K562 (cell line): Measurements from ENCODE around the gene FCSK. TPM values are rescaled to one million over a fixed set of nuclear protein-coding genes. Genes with fewer than 3 reads are reported as not detected.

Experiments used
- CBFA2T3 ChIP-seq: fragments of 450-650 bp; IDR thresholded peaks from 2 replicates; pipeline ENCODE4 v1.6.1; 2017
- CSDE1 ChIP-seq, 2 experiments: fragments of 450-650 bp; IDR thresholded peaks; 2 replicates each; pipeline ENCODE4 v1.6.1; 2016; ENCODE audit warnings: mild to moderate bottlenecking in 1 of 2
- GABPB2 ChIP-seq: fragments of 250-450 bp; sonication (Bioruptor Pico); conservative IDR thresholded peaks from 2 replicates; pipeline ENCODE4 v1.5.1; 2021; ENCODE audit warnings: mild to moderate bottlenecking
- KDM5B ChIP-seq: fragments of 200-600 bp; sonication (generic); IDR thresholded peaks from 2 replicates; pipeline ENCODE4 v1.6.1; 2012; ENCODE audit warnings: low read depth, mild to moderate bottlenecking, moderate library complexity, low read length, control low read depth, inconsistent platforms; ENCODE audit not compliant: insufficient replicate concordance
- MECOM ChIP-seq: fragments of 250-450 bp; sonication (Bioruptor Pico); IDR thresholded peaks from 2 replicates; pipeline ENCODE4 v1.8.0; 2022; ENCODE audit warnings: inconsistent platforms
- PHB ChIP-seq: fragments of 250-450 bp; sonication (Bioruptor Pico); IDR thresholded peaks from 2 replicates; pipeline ENCODE4 v1.5.0; 2021
- RBM22 ChIP-seq: fragments of 200-400 bp; formaldehyde crosslinking; IDR thresholded peaks from 2 replicates; pipeline ENCODE4 v1.6.1; 2018; ENCODE audit warnings: low read length, low read depth; ENCODE audit not compliant: poor library complexity, severe bottlenecking
- RUNX1 ChIP-seq: sonication (generic); IDR thresholded peaks from 2 replicates; pipeline ENCODE4 v1.6.1; 2016; ENCODE audit warnings: antibody characterized with exemption, low read depth
- SAP30 ChIP-seq: fragments of 200-600 bp; sonication (generic); IDR thresholded peaks from 2 replicates; pipeline ENCODE4 v1.6.1; 2012; ENCODE audit warnings: borderline replicate concordance, low read depth, mild to moderate bottlenecking, moderate library complexity, low read length, control low read depth, inconsistent platforms; ENCODE audit not compliant: insufficient read depth, poor library complexity, severe bottlenecking
- TAL1 ChIP-seq: fragments of 450-650 bp; IDR thresholded peaks from 2 replicates; pipeline ENCODE4 v1.6.1; 2016; ENCODE audit warnings: mild to moderate bottlenecking
- ZNF134 ChIP-seq: fragments of 250-450 bp; sonication (Bioruptor Pico); conservative IDR thresholded peaks from 2 replicates; pipeline ENCODE4 v1.4.0; 2020
- ZNF41 ChIP-seq: fragments of 250-450 bp; sonication (Bioruptor Pico); conservative IDR thresholded peaks from 2 replicates; pipeline ENCODE4 v1.4.0; 2020; ENCODE audit warnings: mild to moderate bottlenecking
- polyA plus RNA-seq, 8 experiments: library from polyadenylated mRNA; depleted of rRNA in 4 of 8; stranded (reverse) in 5 of 8; unstranded in 3 of 8; fragments of >200 nt; fragmentation: Nextera tagmentation in 2 of 8; fragmentation: Illumina TruSeq in 1 of 8; extraction: Ambion mirVana in 2 of 8; extraction: Trizol in 1 of 8; gene quantifications; 2 replicates each; pipeline versions ENCODE4 v1.2.1 to v1.2.3, GENCODE V29; 2011 to 2014; ENCODE audit warnings: inconsistent platforms in 1 of 8, missing spikeins in 1 of 8
- total RNA-seq, 7 experiments: library from RNA; depleted of rRNA in 6 of 7; stranded (reverse); fragments of >200 nt in 6 of 7; fragmentation: Illumina TruSeq in 2 of 7; extraction: Trizol in 2 of 7; gene quantifications; 2 replicates each; pipeline versions ENCODE4 v1.2.1 to v1.2.3, GENCODE V29; 2011 to 2021; ENCODE audit warnings: low replicate concordance in 1 of 7
- TF ChIP-seq, protein P1 (sequence below): fragments of 200-600 bp; sonication (generic); IDR thresholded peaks from one replicate; pipeline ENCODE4 v1.6.1; 2012; ENCODE audit warnings: mild to moderate bottlenecking, low read depth, low read length, inconsistent platforms
- TF ChIP-seq, protein P2 (sequence below): fragments of 450-650 bp; formaldehyde crosslinking; IDR thresholded peaks from 2 replicates; pipeline ENCODE4 v1.4.0; 2022; ENCODE audit warnings: missing genetic modification characterization
- TF ChIP-seq, protein P3 (sequence below): fragments of 450-650 bp; IDR thresholded peaks from 2 replicates; pipeline ENCODE4 v1.6.1; 2016

FCSK gene
- total and polyA plus RNA-seq, 9 of the 15 experiments (the other 6 are each of a cell fraction or from before 2014, with no cell fraction given) = 0.92 to 18.6 (median 8.3) TPM

DNA sequence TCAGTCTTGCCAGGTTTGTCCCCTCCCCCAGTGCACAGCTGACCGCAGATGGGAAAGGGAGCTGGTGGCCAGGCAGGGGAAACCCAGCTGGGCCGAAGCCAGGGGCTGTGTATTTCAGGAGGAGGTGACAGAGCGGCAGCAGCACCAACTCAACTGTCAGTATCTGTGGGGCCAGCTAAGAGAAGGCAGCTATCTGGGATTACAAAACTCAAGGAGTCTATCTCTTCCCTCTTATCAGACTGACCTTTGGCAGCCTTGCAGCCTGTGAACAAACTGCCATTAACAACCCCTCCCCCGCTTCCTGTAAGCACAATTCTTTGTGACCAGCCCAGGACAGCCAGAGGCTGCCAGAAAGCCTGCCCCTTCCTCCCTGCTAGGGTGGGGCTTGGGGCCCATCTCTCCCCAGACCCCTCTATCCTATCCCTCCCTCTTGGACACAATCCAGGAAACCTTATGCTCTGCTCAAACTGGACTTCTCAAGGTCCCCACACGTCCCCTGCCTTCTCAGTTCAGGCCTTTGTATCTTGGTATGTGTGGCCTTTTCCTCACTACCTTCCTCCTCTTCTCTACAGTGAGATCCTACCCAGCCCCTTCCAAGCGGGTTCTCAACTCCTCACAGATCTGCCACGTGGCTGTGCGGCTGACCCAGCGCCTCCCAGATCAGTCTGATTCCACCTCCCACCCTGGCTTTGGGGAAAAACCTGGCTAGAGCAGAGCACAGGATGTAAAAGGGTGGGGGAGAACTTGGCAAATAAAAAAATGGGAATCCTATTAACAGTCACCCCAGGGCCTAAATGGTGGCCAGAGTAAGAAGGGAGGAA, 26.0 kb upstream of the FCSK start (continued):
- TF ChIP-seq, protein P1, sequence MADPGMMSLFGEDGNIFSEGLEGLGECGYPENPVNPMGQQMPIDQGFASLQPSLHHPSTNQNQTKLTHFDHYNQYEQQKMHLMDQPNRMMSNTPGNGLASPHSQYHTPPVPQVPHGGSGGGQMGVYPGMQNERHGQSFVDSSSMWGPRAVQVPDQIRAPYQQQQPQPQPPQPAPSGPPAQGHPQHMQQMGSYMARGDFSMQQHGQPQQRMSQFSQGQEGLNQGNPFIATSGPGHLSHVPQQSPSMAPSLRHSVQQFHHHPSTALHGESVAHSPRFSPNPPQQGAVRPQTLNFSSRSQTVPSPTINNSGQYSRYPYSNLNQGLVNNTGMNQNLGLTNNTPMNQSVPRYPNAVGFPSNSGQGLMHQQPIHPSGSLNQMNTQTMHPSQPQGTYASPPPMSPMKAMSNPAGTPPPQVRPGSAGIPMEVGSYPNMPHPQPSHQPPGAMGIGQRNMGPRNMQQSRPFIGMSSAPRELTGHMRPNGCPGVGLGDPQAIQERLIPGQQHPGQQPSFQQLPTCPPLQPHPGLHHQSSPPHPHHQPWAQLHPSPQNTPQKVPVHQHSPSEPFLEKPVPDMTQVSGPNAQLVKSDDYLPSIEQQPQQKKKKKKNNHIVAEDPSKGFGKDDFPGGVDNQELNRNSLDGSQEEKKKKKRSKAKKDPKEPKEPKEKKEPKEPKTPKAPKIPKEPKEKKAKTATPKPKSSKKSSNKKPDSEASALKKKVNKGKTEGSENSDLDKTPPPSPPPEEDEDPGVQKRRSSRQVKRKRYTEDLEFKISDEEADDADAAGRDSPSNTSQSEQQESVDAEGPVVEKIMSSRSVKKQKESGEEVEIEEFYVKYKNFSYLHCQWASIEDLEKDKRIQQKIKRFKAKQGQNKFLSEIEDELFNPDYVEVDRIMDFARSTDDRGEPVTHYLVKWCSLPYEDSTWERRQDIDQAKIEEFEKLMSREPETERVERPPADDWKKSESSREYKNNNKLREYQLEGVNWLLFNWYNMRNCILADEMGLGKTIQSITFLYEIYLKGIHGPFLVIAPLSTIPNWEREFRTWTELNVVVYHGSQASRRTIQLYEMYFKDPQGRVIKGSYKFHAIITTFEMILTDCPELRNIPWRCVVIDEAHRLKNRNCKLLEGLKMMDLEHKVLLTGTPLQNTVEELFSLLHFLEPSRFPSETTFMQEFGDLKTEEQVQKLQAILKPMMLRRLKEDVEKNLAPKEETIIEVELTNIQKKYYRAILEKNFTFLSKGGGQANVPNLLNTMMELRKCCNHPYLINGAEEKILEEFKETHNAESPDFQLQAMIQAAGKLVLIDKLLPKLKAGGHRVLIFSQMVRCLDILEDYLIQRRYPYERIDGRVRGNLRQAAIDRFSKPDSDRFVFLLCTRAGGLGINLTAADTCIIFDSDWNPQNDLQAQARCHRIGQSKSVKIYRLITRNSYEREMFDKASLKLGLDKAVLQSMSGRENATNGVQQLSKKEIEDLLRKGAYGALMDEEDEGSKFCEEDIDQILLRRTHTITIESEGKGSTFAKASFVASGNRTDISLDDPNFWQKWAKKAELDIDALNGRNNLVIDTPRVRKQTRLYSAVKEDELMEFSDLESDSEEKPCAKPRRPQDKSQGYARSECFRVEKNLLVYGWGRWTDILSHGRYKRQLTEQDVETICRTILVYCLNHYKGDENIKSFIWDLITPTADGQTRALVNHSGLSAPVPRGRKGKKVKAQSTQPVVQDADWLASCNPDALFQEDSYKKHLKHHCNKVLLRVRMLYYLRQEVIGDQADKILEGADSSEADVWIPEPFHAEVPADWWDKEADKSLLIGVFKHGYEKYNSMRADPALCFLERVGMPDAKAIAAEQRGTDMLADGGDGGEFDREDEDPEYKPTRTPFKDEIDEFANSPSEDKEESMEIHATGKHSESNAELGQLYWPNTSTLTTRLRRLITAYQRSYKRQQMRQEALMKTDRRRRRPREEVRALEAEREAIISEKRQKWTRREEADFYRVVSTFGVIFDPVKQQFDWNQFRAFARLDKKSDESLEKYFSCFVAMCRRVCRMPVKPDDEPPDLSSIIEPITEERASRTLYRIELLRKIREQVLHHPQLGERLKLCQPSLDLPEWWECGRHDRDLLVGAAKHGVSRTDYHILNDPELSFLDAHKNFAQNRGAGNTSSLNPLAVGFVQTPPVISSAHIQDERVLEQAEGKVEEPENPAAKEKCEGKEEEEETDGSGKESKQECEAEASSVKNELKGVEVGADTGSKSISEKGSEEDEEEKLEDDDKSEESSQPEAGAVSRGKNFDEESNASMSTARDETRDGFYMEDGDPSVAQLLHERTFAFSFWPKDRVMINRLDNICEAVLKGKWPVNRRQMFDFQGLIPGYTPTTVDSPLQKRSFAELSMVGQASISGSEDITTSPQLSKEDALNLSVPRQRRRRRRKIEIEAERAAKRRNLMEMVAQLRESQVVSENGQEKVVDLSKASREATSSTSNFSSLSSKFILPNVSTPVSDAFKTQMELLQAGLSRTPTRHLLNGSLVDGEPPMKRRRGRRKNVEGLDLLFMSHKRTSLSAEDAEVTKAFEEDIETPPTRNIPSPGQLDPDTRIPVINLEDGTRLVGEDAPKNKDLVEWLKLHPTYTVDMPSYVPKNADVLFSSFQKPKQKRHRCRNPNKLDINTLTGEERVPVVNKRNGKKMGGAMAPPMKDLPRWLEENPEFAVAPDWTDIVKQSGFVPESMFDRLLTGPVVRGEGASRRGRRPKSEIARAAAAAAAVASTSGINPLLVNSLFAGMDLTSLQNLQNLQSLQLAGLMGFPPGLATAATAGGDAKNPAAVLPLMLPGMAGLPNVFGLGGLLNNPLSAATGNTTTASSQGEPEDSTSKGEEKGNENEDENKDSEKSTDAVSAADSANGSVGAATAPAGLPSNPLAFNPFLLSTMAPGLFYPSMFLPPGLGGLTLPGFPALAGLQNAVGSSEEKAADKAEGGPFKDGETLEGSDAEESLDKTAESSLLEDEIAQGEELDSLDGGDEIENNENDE = no peak
- peak; percentile 100 for TF ChIP-seq CBFA2T3
- TF ChIP-seq ZNF134 (CRISPR knock-in tag) = no peak
- no peak for TF ChIP-seq CSDE1 (IDR thresholded peaks at IDR 0.05)
- peak; percentile 95 for TF ChIP-seq RUNX1
- peak; percentile 62 for TF ChIP-seq SAP30
- TF ChIP-seq, protein P2, sequence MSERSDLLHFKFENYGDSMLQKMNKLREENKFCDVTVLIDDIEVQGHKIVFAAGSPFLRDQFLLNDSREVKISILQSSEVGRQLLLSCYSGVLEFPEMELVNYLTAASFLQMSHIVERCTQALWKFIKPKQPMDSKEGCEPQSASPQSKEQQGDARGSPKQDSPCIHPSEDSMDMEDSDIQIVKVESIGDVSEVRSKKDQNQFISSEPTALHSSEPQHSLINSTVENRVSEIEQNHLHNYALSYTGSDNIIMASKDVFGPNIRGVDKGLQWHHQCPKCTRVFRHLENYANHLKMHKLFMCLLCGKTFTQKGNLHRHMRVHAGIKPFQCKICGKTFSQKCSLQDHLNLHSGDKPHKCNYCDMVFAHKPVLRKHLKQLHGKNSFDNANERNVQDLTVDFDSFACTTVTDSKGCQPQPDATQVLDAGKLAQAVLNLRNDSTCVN (CRISPR knock-in tag) = 0 out of 2 replicates have a peak, but pooled peaks have one; percentile 13
- TF ChIP-seq KDM5B = no peak
- peak; percentile 97 for TF ChIP-seq TAL1
- TF ChIP-seq RBM22 = no peak
- TF ChIP-seq, protein P3, sequence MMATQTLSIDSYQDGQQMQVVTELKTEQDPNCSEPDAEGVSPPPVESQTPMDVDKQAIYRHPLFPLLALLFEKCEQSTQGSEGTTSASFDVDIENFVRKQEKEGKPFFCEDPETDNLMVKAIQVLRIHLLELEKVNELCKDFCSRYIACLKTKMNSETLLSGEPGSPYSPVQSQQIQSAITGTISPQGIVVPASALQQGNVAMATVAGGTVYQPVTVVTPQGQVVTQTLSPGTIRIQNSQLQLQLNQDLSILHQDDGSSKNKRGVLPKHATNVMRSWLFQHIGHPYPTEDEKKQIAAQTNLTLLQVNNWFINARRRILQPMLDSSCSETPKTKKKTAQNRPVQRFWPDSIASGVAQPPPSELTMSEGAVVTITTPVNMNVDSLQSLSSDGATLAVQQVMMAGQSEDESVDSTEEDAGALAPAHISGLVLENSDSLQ = peak; percentile 93
- TF ChIP-seq ZNF41 (CRISPR knock-in tag) = no peak
- peak; percentile 64; the same call in 1 of the 2 replicates for TF ChIP-seq MECOM (CRISPR knock-in tag)
- TF ChIP-seq PHB = no peak
- TF ChIP-seq GABPB2 = 0 out of 2 replicates have a peak, but pooled peaks have one; percentile 3
